HCT116 (cell line): ENCODE data around the gene SDSL.

Experiments
- CTCF ChIP-seq, 3 experiments: fragments of 200-600 bp in 1 of 3; sonication (generic) in 1 of 3; IDR thresholded peaks in 2 of 3; conservative IDR thresholded peaks in 1 of 3; 2 replicates each; pipeline ENCODE4 v1.5.1; 2012 to 2017; ENCODE audit warnings: low read depth in 2 of 3, low read length in 2 of 3, antibody characterized with exemption in 1 of 3, borderline replicate concordance in 1 of 3, control low read depth in 1 of 3, mild to moderate bottlenecking in 1 of 3, mixed read lengths in 1 of 3, mixed run types in 1 of 3, moderate library complexity in 1 of 3; ENCODE audit not compliant: insufficient read depth in 1 of 3
- EZH2 ChIP-seq: fragments of 200-600 bp; sonication (generic); IDR thresholded peaks from 2 replicates; pipeline ENCODE4 v1.6.1; 2017; ENCODE audit warnings: antibody characterized with exemption, mixed run types
- POLR2A ChIP-seq: IDR thresholded peaks from 2 replicates; pipeline ENCODE4 v1.7.0; 2011; ENCODE audit warnings: borderline replicate concordance; ENCODE audit not compliant: insufficient read depth, insufficient read length; ENCODE audit errors: extremely low read depth
- SP1 ChIP-seq: IDR thresholded peaks from 2 replicates; pipeline ENCODE4 v1.6.1; 2012; ENCODE audit warnings: low read depth

GRCh38 chr12:113405694-113406093, 16.5 kb upstream of the SDSL start:
- no peak for TF ChIP-seq EZH2
- no peak for TF ChIP-seq CTCF (IDR thresholded peaks at IDR 0.05 in 2 of 3, conservative IDR thresholded peaks at IDR 0.05 in 1 of 3; ENCODE audit: borderline replicate concordance in 1 of 3, insufficient read depth in 1 of 3, low read depth in 2 of 3, low read length in 2 of 3)
- no peak for TF ChIP-seq POLR2A
- TF ChIP-seq SP1, result no peak
